Right atrium auricular region (tissue), 2 donors: ENCODE data around the gene SYK. TPM values are rescaled to one million over a fixed set of nuclear protein-coding genes. Genes with fewer than 3 reads are reported as not detected.

Experiments used
- DNase-seq: peaks from one replicate; pipeline ENCODE4 v3.0.0-alpha.2; 2019; ENCODE audit warnings: low spot score
- H3K27ac ChIP-seq, 2 donors: fragments of 200-600 bp; sonication (generic); 1 replicate in 1 of 2; 2 replicates in 1 of 2; pipeline ENCODE4 v1.5.1; 2016 to 2019
- H3K27me3 ChIP-seq, 2 donors: fragments of 200-600 bp; sonication (generic); one replicate each; pipeline versions ENCODE4 v1.5.1 to v1.6.0; 2017 to 2019
- H3K36me3 ChIP-seq: fragments of 200-600 bp; sonication (generic); one replicate; pipeline ENCODE4 v1.5.1; 2016
- H3K4me1 ChIP-seq, 2 donors: fragments of 200-600 bp; sonication (generic); one replicate each; pipeline versions ENCODE4 v1.5.1 to v1.6.0; 2017 to 2019
- H3K4me3 ChIP-seq, 2 donors: fragments of 200-600 bp; sonication (generic); 1 replicate in 1 of 2; 2 replicates in 1 of 2; pipeline ENCODE4 v1.5.1; 2017 to 2019; ENCODE audit warnings: mild to moderate bottlenecking in 1 of 2, moderate library complexity in 1 of 2
- H3K9me3 ChIP-seq, 2 donors: fragments of 200-600 bp; sonication (generic); one replicate each; pipeline ENCODE4 v1.5.1; 2019
- CTCF ChIP-seq, 2 donors: fragments of 200-600 bp; sonication (generic); IDR thresholded peaks; one replicate each; pipeline ENCODE4 v1.5.1; 2019; ENCODE audit warnings: antibody characterized with exemption in 2 of 2
- total RNA-seq, 2 donors: library from RNA; depleted of rRNA; stranded (reverse); fragments of >200 nt; gene quantifications; one replicate each; pipeline ENCODE4 v1.1.0, GENCODE V29; 2016

The SYK gene
- total RNA-seq, 2 donors from 2014 or later, result 3.4 to 6.3 TPM

- no peaks in the 10 kb centered on the region for H3K9me3 ChIP-seq
- no peak overlapping the region for H3K27ac ChIP-seq
- no peaks in the 10 kb centered on the region for H3K36me3 ChIP-seq
- H3K4me3 ChIP-seq, result no peak overlapping the region
- H3K4me1 ChIP-seq, result no peaks in the 10 kb centered on the region
- DNase-seq, result no peak
- no peaks in the 10 kb centered on the region for H3K27me3 ChIP-seq
- no peak for TF ChIP-seq CTCF (IDR thresholded peaks at IDR 0.05)
These were observed 37.0 kb downstream of the SYK start for GRCh38 chr9:90838581-90839154.

GRCh38 chr9:90839183-90839728, 37.6 kb downstream of the SYK start:
- no peaks in the 10 kb centered on the region for H3K36me3 ChIP-seq
- DNase-seq, result no peak
- TF ChIP-seq CTCF (IDR thresholded peaks at IDR 0.05), result no peak
- H3K9me3 ChIP-seq, result no peaks in the 10 kb centered on the region
- H3K27ac ChIP-seq, result no peak overlapping the region
- no peaks in the 10 kb centered on the region for H3K27me3 ChIP-seq
- no peaks in the 10 kb centered on the region for H3K4me1 ChIP-seq
- H3K4me3 ChIP-seq, result no peak overlapping the region

- no peak for DNase-seq
- no peaks in the 10 kb centered on the region for H3K36me3 ChIP-seq
These were observed 39.1 kb downstream of the SYK start for GRCh38 chr9:90840696-90841095.

GRCh38 chr9:90841213-90841612, 39.6 kb downstream of the SYK start:
- no peak for DNase-seq
- Histone ChIP-seq H3K36me3 (no peaks in the 10 kb centered on the region), H3K4me3 (no peak overlapping the region), H3K27me3 (no peaks in the 10 kb centered on the region), H3K4me1 (no peaks in the 10 kb centered on the region), H3K9me3 (no peaks in the 10 kb centered on the region), H3K27ac (no peak overlapping the region)
- TF ChIP-seq CTCF (IDR thresholded peaks at IDR 0.05), result no peak

More at GRCh38 chr9:90840696-90841095, 39.1 kb downstream of the SYK start:
- no peak overlapping the region for H3K4me3 ChIP-seq
- TF ChIP-seq CTCF (IDR thresholded peaks at IDR 0.05), result no peak
- H3K27ac ChIP-seq, result no peak overlapping the region
- no peaks in the 10 kb centered on the region for H3K4me1 ChIP-seq
- H3K27me3 ChIP-seq, result no peaks in the 10 kb centered on the region
- H3K9me3 ChIP-seq, result no peaks in the 10 kb centered on the region

GRCh38 chr9:90841615-90842014, 40.0 kb downstream of the SYK start:
- no peak overlapping the region for H3K27ac ChIP-seq
- TF ChIP-seq CTCF (IDR thresholded peaks at IDR 0.05), result no peak
- no peaks in the 10 kb centered on the region for H3K27me3 ChIP-seq
- no peaks in the 10 kb centered on the region for H3K4me1 ChIP-seq
- no peaks in the 10 kb centered on the region for H3K36me3 ChIP-seq
- no peak for DNase-seq
- H3K9me3 ChIP-seq, result no peaks in the 10 kb centered on the region
- H3K4me3 ChIP-seq, result no peak overlapping the region
